SU-DHL-6 (cell line): Measurements from ENCODE around the gene METTL6.

Experiments used
- CTCF ChIP-seq: fragments of 200-600 bp; sonication (generic); IDR thresholded peaks from one replicate; pipeline ENCODE4 v1.5.1; 2017; ENCODE audit warnings: antibody characterized with exemption, mild to moderate bottlenecking, low read length, moderate library complexity; ENCODE audit not compliant: insufficient read depth, poor library complexity, severe bottlenecking
- EZH2phosphoT487 ChIP-seq: fragments of 200-600 bp; sonication (generic), shearing (Covaris generic); conservative IDR thresholded peaks from 2 replicates; pipeline ENCODE4 v1.6.1; 2018; ENCODE audit warnings: mild to moderate bottlenecking, antibody characterized with exemption, low read length, moderate library complexity, mixed read lengths

DNA sequence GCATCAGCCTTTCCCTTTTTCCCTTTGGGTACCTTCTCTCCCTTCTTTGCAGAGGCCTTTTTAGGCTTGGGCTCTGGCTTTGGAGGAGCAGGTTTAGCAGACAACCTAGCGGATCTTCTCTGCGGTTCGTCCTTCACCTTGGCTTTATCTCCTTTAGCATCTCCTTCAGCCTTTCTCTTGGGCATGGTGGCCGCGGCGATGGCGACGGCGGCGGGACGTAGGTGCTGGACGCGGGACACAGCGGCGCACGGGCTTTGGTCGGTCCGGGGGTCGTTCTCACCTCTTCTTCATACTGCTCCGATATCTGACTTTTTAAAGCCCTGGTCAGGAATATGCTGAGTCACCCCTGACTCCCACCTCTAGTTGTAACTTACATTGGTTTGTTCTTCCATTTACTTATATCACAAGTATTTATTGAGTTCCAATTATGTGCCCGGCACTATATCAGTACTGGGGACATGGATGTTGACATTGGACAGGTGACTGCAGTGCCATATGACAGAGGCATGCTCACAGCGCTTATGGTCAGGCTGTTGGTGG is 51.8 kb downstream of the METTL6 start:
- TF ChIP-seq CTCF (no peak), EZH2phosphoT487 (no peak)
